ENCODE data around the gene HIPK2. TPM values are rescaled to one million over a fixed set of nuclear protein-coding genes. Genes with fewer than 3 reads are reported as not detected.

HIPK2 gene
- total and polyA plus RNA-seq, 2 of the 4 experiments (the other 2 are of a cell fraction): 22.0 to 27.1 TPM

DNA sequence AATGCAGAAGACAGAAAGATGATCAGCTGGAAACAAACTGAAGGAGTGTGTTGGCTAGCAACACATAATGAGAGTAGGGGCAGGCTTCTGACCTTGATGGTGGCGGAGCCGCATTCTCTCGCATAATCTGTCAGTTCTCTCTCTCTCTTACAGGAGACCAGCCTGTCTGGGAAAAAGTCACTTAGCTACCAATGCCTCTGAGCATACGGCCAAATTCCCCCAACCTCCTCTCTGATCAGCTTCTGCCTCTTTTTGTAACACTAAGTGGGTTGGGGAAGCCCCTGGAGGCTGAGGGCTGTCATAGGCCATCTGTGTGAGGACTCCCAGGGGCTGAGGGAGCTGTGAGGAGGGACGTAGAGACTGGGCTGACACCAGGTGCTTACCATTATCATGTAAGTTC lies 104.6 kb downstream of the HIPK2 start:
- TF ChIP-seq RAD21 (IDR thresholded peaks at IDR 0.05; ENCODE audit: low read length): no peak
- TF ChIP-seq NFE2L2 (IDR thresholded peaks at IDR 0.05; ENCODE audit: low read depth, low read length): no peak
- TF ChIP-seq CHD1 (IDR thresholded peaks at IDR 0.05; ENCODE audit: low read depth, low read length): no peak
- TF ChIP-seq BHLHE40 (IDR thresholded peaks at IDR 0.05; ENCODE audit: low read depth, low read length): no peak
- TF ChIP-seq CEBPB (IDR thresholded peaks at IDR 0.05; ENCODE audit: low read depth, low read length): no peak
- TF ChIP-seq POLR2A (IDR thresholded peaks at IDR 0.05; ENCODE audit: low read depth, low read length): no peak
- no peak for TF ChIP-seq RFX5 (IDR thresholded peaks at IDR 0.05; ENCODE audit: low read depth, low read length)
- TF ChIP-seq FOS (IDR thresholded peaks at IDR 0.05; ENCODE audit: low read depth, low read length): no peak
- no peak for TF ChIP-seq MAFK (IDR thresholded peaks at IDR 0.05; ENCODE audit: low read depth, low read length)
- no peak for TF ChIP-seq SMC3 (IDR thresholded peaks at IDR 0.05; ENCODE audit: low read depth, low read length)
- TF ChIP-seq, protein P1, sequence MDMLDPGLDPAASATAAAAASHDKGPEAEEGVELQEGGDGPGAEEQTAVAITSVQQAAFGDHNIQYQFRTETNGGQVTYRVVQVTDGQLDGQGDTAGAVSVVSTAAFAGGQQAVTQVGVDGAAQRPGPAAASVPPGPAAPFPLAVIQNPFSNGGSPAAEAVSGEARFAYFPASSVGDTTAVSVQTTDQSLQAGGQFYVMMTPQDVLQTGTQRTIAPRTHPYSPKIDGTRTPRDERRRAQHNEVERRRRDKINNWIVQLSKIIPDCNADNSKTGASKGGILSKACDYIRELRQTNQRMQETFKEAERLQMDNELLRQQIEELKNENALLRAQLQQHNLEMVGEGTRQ (IDR thresholded peaks at IDR 0.05; ENCODE audit: low read depth, low read length): no peak
- TF ChIP-seq, protein P2, sequence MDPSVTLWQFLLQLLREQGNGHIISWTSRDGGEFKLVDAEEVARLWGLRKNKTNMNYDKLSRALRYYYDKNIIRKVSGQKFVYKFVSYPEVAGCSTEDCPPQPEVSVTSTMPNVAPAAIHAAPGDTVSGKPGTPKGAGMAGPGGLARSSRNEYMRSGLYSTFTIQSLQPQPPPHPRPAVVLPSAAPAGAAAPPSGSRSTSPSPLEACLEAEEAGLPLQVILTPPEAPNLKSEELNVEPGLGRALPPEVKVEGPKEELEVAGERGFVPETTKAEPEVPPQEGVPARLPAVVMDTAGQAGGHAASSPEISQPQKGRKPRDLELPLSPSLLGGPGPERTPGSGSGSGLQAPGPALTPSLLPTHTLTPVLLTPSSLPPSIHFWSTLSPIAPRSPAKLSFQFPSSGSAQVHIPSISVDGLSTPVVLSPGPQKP (IDR thresholded peaks at IDR 0.05; ENCODE audit: borderline replicate concordance, low read depth, low read length): no peak
- H2AK5ac ChIP-seq (ENCODE audit: low read depth, low read length): peak overlapping the region; percentile 75
- H2BK20ac ChIP-seq (ENCODE audit: low read depth, low read length): peak overlapping the region; percentile 20; the same call in 1 of the 2 replicates
- peak overlapping the region; percentile 17 for H3K4ac ChIP-seq (ENCODE audit: low read depth, low read length)
- no peak overlapping the region for H3K4me3 ChIP-seq (ENCODE audit: insufficient read depth, low read depth, low read length)
- H2AK9ac ChIP-seq (replicated peaks; ENCODE audit: low read depth, low read length, poor library complexity): no peak overlapping the region
- in situ Hi-C loops (cut with MboI; ENCODE audit: low sequenced_read_pairs) (no loop called here), dilution Hi-C loops (cut with HindIII; ENCODE audit: low sequenced_read_pairs, unreplicated experiment) (no loop called here), intact Hi-C loops (cut with micrococcal nuclease) (no loop called here)
- peak overlapping the region; percentile 58 for H3K14ac ChIP-seq (replicated peaks; ENCODE audit: low read depth, low read length)
- H3K9me1 ChIP-seq (ENCODE audit: insufficient read depth, low read length): peaks cover 28% of the 10 kb centered on the region
- H3K79me1 ChIP-seq (ENCODE audit: low read depth in 1 of 2, low read length in 2 of 2): peaks cover 41 to 78% of the 10 kb centered on the region in 2 experiments
- 0 out of 2 replicates have a peak, but pooled peaks have one; percentile 10 for ATAC-seq (ENCODE audit: low read depth)
- H2AFZ ChIP-seq (replicated peaks; ENCODE audit: low read length, poor library complexity): no peak overlapping the region
- peaks cover 22% of the 10 kb centered on the region for H3K36me3 ChIP-seq (ENCODE audit: control insufficient read depth, insufficient read depth, low read length)
- H3K56ac ChIP-seq (ENCODE audit: extremely low read depth, insufficient read depth, low read length): no peak overlapping the region
- H3K23ac ChIP-seq (ENCODE audit: low read depth, low read length): 0 out of 2 replicates have a peak overlapping the region, but pooled peaks have one; percentile 37
- 0 out of 3 replicates have a peak overlapping the region, but pooled peaks have one; percentile 30 for H2BK15ac ChIP-seq (ENCODE audit: low read depth, low read length)
- H4K5ac ChIP-seq (ENCODE audit: low read depth, low read length): peak overlapping the region; percentile 8; the same call in 1 of the 2 replicates
- CTCF ChIA-PET: no interaction called here
- no peaks in the 10 kb centered on the region for H3K27me3 ChIP-seq (ENCODE audit: control insufficient read depth, insufficient read depth, low read length)
- no peaks in the 10 kb centered on the region for H3K9me3 ChIP-seq (ENCODE audit: control insufficient read depth, insufficient read depth, low read length)
- POLR2A ChIA-PET (ENCODE audit: unreplicated experiment): no interaction called here
- H3K4me2 ChIP-seq (ENCODE audit: low read depth, low read length): no peak overlapping the region
- H2BK5ac ChIP-seq (ENCODE audit: low read depth, low read length, poor library complexity, severe bottlenecking): no peak overlapping the region
- peak overlapping the region; percentile 66 for H4K91ac ChIP-seq (ENCODE audit: insufficient read depth, low read depth, low read length)
- no TSS peak for BruUV-seq (replicated peaks)
- peaks cover 32% of the 10 kb centered on the region for H4K20me1 ChIP-seq (ENCODE audit: insufficient read depth, low read length)
- peak overlapping the region; percentile 49 for H2BK120ac ChIP-seq (ENCODE audit: low read depth, low read length)
- peak overlapping the region in 1 of 2 experiments; percentile 36; a peak in 2 of 4 replicates for H4K8ac ChIP-seq (ENCODE audit: low read depth in 2 of 2, low read length in 2 of 2)
- peak overlapping the region; percentile 22; the same call in 1 of the 2 replicates for H3K27ac ChIP-seq (ENCODE audit: insufficient read depth, low read length)
- H3K18ac ChIP-seq (ENCODE audit: low read depth, low read length): no peak overlapping the region
- H3K4me1 ChIP-seq (ENCODE audit: control insufficient read depth, insufficient read depth, low read length): peaks cover 17% of the 10 kb centered on the region
- H3K9ac ChIP-seq (ENCODE audit: low read depth, low read length): no peak overlapping the region
- no peak for DNase-seq
- no CpG with 5 or more reads among the region's 5 CpGs for WGBS, 2 experiments (ENCODE audit: extremely low coverage in 2 of 2, insufficient read length in 1 of 2)

Data from IMR-90 (cell line).